GM20000 (cell line): Measurements from ENCODE around the gene CLNK.

Source experiments
- DNase-seq: peaks from one replicate; pipeline ENCODE4 v3.0.0; 2012; ENCODE audit warnings: low spot score
- CTCF ChIP-seq: IDR thresholded peaks from 2 replicates; pipeline ENCODE4 v1.5.1; 2012; ENCODE audit warnings: mild to moderate bottlenecking, control low read depth; ENCODE audit errors: extremely low read depth, missing control alignments

The CLNK gene

GRCh38 chr4:10629394-10629793 lies 55.2 kb downstream of the CLNK start:
- DNase-seq: peak; percentile 39

DNA sequence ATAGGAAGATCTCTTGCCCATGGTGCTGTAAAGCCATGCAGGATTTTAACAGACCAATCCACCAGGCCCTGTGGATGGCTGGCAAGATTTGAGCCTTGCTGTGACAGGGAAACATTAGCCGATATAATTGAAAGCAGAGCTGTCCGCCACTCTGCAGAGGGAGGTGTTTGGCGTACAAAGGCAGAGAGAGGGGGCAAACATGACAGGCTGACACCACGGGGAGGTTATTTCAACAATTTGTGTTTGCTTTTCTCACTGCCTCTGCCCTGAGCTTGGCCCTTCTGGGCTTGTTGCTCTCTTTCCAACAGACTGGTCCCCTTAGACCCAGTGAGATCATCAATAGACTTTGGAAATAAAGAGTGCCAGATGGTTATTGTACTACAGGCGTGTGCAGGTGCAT lies 59.4 kb downstream of the CLNK start:
- DNase-seq: no peak
- no peak for TF ChIP-seq CTCF

More at GRCh38 chr4:10629394-10629793, 55.2 kb downstream of the CLNK start:
- no peak for TF ChIP-seq CTCF

DNA sequence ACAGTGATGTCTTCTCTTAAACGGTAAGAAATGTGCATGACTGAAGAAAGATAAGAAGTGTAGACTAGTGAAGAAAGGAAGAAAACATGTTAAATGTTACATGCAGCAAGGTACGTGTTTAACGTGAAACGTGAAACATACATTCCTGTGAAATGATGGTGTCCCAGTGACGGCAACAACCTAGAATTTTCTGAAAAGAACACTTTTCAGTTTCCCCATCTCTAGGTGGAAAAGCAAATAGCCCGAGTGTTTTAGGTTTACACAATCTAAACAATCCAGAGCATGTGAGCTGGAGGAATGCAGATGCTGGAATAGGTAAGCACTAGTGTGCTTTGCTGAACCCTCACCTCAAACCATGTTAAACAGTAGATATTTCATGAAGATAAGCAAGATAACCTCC lies 60.7 kb downstream of the CLNK start:
- DNase-seq: no peak
- TF ChIP-seq CTCF: no peak

DNA sequence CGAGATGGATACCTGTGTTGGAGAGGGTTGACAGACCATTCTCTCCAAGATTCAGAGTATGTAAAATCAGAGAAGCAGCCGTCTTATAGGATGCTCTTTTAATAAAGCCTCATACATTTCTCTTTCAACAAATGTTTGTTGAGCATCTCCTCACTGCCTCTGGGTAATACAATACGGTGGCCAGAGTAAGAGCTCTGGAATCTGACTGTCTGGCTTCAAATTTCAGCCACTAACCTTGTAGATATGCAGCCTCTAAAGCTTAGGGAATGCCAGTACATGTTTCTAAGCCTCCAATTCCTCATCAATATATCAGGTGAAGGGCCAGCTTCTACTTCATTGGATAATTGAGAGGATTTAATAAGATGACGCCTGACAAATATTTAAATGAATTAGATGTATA lies 61.3 kb downstream of the CLNK start:
- no peak for DNase-seq
- no peak for TF ChIP-seq CTCF

- peak; percentile 56 for TF ChIP-seq CTCF
- DNase-seq: peak; percentile 44
Observed at GRCh38 chr4:10622728-10623127, 61.8 kb downstream of the CLNK start.

DNA sequence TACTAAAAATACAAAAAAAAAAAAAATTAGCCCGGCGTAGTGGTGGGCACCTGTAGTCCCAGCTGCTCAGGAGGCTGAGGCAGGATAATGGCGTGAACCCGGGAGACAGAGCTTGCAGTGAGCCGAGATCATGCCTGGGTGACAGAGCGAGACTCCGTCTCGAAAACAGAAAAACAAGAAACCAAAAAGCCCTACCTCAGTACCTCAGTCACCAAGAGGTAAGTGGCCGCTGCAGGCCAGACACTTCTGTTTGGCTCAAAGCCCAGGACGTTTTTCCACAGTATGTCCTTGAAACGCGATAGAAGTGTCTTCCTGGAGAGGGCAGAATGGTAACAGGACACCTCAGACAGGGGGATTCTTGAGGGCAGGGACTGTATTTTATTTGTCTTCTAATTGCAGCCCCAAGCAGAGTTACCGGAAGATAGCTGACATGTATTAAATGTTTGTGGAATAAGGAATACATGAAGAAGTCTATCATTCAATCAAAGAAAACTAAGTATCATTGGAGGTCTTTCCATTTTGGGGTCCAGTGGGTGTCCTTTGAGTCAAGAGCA lies 63.6 kb downstream of the CLNK start:
- no peak for DNase-seq
- TF ChIP-seq CTCF: no peak

- no peak for DNase-seq
- no peak for TF ChIP-seq CTCF
Observed at GRCh38 chr4:10619855-10620254, 64.7 kb downstream of the CLNK start.
